ENCODE measurements around the gene CYP2R1.

DNA sequence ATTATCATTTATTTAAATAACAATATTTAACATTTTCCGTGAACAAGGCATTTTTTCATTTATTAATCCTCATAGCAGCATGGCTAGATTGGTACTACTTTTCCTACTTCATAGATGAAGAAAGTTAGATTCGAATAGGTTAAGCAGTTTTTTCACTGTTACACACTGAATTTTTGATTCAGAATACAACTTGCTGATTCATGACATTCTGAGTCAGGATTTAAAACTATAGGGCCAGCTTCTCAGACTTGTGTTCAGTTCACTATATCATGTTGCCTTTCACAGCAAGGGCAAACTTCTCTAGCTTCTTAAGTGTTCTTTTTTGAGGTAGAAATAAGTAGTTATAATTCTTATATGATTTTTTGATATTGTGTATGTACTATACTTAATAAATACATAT, 31.5 kb downstream of the CYP2R1 start:
- TF ChIP-seq SMAD1 (IDR thresholded peaks at IDR 0.05; ENCODE audit: low read depth, partially characterized antibody) (no peak), JUND (IDR thresholded peaks at IDR 0.05; ENCODE audit: low read depth, low read length) (no peak), CREB1 (IDR thresholded peaks at IDR 0.05; ENCODE audit: low read depth) (no peak), SP1 (IDR thresholded peaks at IDR 0.05; ENCODE audit: low read depth, low read length) (no peak), TAF1 (IDR thresholded peaks at IDR 0.05; ENCODE audit: borderline replicate concordance, low read depth, low read length) (no peak), NFYB (IDR thresholded peaks at IDR 0.05; ENCODE audit: insufficient read depth, low read depth, low read length) (no peak), JUNB (IDR thresholded peaks at IDR 0.05) (no peak), POLR2A (IDR thresholded peaks at IDR 0.05; ENCODE audit: low read depth, low read length) (no peak), YY1 (IDR thresholded peaks at IDR 0.05; ENCODE audit: low read depth, low read length) (no peak), RFX5 (IDR thresholded peaks at IDR 0.05; ENCODE audit: low read depth, low read length) (no peak), FOXM1 (IDR thresholded peaks at IDR 0.05; ENCODE audit: low read depth, low read length) (no peak)
- TF ChIP-seq, protein P1, sequence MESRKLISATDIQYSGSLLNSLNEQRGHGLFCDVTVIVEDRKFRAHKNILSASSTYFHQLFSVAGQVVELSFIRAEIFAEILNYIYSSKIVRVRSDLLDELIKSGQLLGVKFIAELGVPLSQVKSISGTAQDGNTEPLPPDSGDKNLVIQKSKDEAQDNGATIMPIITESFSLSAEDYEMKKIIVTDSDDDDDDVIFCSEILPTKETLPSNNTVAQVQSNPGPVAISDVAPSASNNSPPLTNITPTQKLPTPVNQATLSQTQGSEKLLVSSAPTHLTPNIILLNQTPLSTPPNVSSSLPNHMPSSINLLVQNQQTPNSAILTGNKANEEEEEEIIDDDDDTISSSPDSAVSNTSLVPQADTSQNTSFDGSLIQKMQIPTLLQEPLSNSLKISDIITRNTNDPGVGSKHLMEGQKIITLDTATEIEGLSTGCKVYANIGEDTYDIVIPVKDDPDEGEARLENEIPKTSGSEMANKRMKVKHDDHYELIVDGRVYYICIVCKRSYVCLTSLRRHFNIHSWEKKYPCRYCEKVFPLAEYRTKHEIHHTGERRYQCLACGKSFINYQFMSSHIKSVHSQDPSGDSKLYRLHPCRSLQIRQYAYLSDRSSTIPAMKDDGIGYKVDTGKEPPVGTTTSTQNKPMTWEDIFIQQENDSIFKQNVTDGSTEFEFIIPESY (IDR thresholded peaks at IDR 0.05) = no peak
- TF ChIP-seq, protein P2, sequence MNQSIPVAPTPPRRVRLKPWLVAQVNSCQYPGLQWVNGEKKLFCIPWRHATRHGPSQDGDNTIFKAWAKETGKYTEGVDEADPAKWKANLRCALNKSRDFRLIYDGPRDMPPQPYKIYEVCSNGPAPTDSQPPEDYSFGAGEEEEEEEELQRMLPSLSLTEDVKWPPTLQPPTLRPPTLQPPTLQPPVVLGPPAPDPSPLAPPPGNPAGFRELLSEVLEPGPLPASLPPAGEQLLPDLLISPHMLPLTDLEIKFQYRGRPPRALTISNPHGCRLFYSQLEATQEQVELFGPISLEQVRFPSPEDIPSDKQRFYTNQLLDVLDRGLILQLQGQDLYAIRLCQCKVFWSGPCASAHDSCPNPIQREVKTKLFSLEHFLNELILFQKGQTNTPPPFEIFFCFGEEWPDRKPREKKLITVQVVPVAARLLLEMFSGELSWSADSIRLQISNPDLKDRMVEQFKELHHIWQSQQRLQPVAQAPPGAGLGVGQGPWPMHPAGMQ (IDR thresholded peaks at IDR 0.05; ENCODE audit: borderline replicate concordance) = no peak
- TF ChIP-seq, protein P3, sequence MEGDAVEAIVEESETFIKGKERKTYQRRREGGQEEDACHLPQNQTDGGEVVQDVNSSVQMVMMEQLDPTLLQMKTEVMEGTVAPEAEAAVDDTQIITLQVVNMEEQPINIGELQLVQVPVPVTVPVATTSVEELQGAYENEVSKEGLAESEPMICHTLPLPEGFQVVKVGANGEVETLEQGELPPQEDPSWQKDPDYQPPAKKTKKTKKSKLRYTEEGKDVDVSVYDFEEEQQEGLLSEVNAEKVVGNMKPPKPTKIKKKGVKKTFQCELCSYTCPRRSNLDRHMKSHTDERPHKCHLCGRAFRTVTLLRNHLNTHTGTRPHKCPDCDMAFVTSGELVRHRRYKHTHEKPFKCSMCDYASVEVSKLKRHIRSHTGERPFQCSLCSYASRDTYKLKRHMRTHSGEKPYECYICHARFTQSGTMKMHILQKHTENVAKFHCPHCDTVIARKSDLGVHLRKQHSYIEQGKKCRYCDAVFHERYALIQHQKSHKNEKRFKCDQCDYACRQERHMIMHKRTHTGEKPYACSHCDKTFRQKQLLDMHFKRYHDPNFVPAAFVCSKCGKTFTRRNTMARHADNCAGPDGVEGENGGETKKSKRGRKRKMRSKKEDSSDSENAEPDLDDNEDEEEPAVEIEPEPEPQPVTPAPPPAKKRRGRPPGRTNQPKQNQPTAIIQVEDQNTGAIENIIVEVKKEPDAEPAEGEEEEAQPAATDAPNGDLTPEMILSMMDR (IDR thresholded peaks at IDR 0.05 in 2 of 3, conservative IDR thresholded peaks at IDR 0.05 in 1 of 3; ENCODE audit: control insufficient read depth in 2 of 3, extremely low read depth in 1 of 3, insufficient read depth in 1 of 3, low read depth in 3 of 3, low read length in 3 of 3) = no peak

All from GM12878 (cell line).